Measurements from ENCODE around the gene NDC80. TPM values are rescaled to one million over a fixed set of nuclear protein-coding genes. Genes with fewer than 3 reads are reported as not detected.

Gene NDC80
- total RNA-seq, 3 donors from 2014 or later (not counting 1 experiment from before 2014, with no cell fraction given): 3.4 to 6.5 (median 5.5) TPM

- intact Hi-C loops (cut with micrococcal nuclease): no loop called here
- TF ChIP-seq CTCF (IDR thresholded peaks at IDR 0.05): no peak
- H3K4me3 Mint-ChIP-seq: no peak overlapping the region
- no peaks in the 10 kb centered on the region for H3K4me1 Mint-ChIP-seq
- no peak overlapping the region for H3K27ac ChIP-seq (ENCODE audit: low read length)
- H3K27me3 ChIP-seq (ENCODE audit: control insufficient read depth, insufficient read depth, low read length): no peaks in the 10 kb centered on the region
- H3K27ac Mint-ChIP-seq: no peak overlapping the region
- no peaks in the 10 kb centered on the region for H3K4me1 ChIP-seq (ENCODE audit: control insufficient read depth, insufficient read depth, low read length)
- H3K9me3 ChIP-seq (ENCODE audit: control insufficient read depth, insufficient read depth, low read length): no peaks in the 10 kb centered on the region
- WGBS (ENCODE audit: insufficient coverage): no CpG with 5 or more reads among the region's 2 CpGs
- no peak overlapping the region for H3K4me3 ChIP-seq (ENCODE audit: low read length)
- H3K27me3 Mint-ChIP-seq (ENCODE audit: low read depth in 2 of 2): no peaks in the 10 kb centered on the region
- no peaks in the 10 kb centered on the region for H3K36me3 Mint-ChIP-seq
- no peak for ATAC-seq
- no peaks in the 10 kb centered on the region for H3K9me3 Mint-ChIP-seq
- DNase-seq: no peak
- peaks cover 15% of the 10 kb centered on the region for H3K36me3 ChIP-seq (ENCODE audit: control insufficient read depth, insufficient read depth, low read length)
Observed at GRCh38 chr18:2545155-2545554, 26.2 kb upstream of the NDC80 start.

GRCh38 chr18:2547477-2548087 lies 23.8 kb upstream of the NDC80 start:
- ATAC-seq: peak; percentile 62 to 65 (median 64)
- DNase-seq: peak in 1 of 2 donors; percentile 67
- H3K27ac ChIP-seq (ENCODE audit: low read length): no peak overlapping the region
- no peak overlapping the region for H3K27ac Mint-ChIP-seq
- no peaks in the 10 kb centered on the region for H3K4me1 ChIP-seq (ENCODE audit: control insufficient read depth, insufficient read depth, low read length)
- intact Hi-C loops (cut with micrococcal nuclease): loop anchor here (2.0 kb wide), 1 partner anchor 961 kb away; no protein-coding TSS in a partner anchor
- no peaks in the 10 kb centered on the region for H3K4me1 Mint-ChIP-seq
- H3K9me3 ChIP-seq (ENCODE audit: control insufficient read depth, insufficient read depth, low read length): no peaks in the 10 kb centered on the region
- peak; percentile 78 for TF ChIP-seq CTCF (IDR thresholded peaks at IDR 0.05)
- H3K4me3 Mint-ChIP-seq: no peak overlapping the region
- no peaks in the 10 kb centered on the region for H3K36me3 Mint-ChIP-seq
- H3K36me3 ChIP-seq (ENCODE audit: control insufficient read depth, insufficient read depth, low read length): peaks cover 17% of the 10 kb centered on the region
- no peaks in the 10 kb centered on the region for H3K9me3 Mint-ChIP-seq
- no peaks in the 10 kb centered on the region for H3K27me3 ChIP-seq (ENCODE audit: control insufficient read depth, insufficient read depth, low read length)
- H3K27me3 Mint-ChIP-seq (ENCODE audit: low read depth in 2 of 2): no peaks in the 10 kb centered on the region
- 67% methylated on average over 3 of the region's 4 CpGs for WGBS (ENCODE audit: insufficient coverage)
- no peak overlapping the region for H3K4me3 ChIP-seq (ENCODE audit: low read length)

- no peaks in the 10 kb centered on the region for H3K27me3 ChIP-seq (ENCODE audit: control insufficient read depth, insufficient read depth, low read length)
- ATAC-seq (no peak), DNase-seq (no peak)
- intact Hi-C loops (cut with micrococcal nuclease): no loop called here
- no peaks in the 10 kb centered on the region for H3K4me1 Mint-ChIP-seq
- no peaks in the 10 kb centered on the region for H3K9me3 ChIP-seq (ENCODE audit: control insufficient read depth, insufficient read depth, low read length)
- H3K9me3 Mint-ChIP-seq: no peaks in the 10 kb centered on the region
- H3K27ac ChIP-seq (ENCODE audit: low read length): no peak overlapping the region
- H3K4me3 ChIP-seq (ENCODE audit: low read length): no peak overlapping the region
- peaks cover 25% of the 10 kb centered on the region for H3K36me3 ChIP-seq (ENCODE audit: control insufficient read depth, insufficient read depth, low read length)
- 100% methylated on average over 1 of the region's 2 CpGs for WGBS (ENCODE audit: insufficient coverage)
- H3K4me1 ChIP-seq (ENCODE audit: control insufficient read depth, insufficient read depth, low read length): no peaks in the 10 kb centered on the region
- no peaks in the 10 kb centered on the region for H3K27me3 Mint-ChIP-seq (ENCODE audit: low read depth in 2 of 2)
- no peak overlapping the region for H3K27ac Mint-ChIP-seq
- no peaks in the 10 kb centered on the region for H3K36me3 Mint-ChIP-seq
- TF ChIP-seq CTCF (IDR thresholded peaks at IDR 0.05): no peak
- H3K4me3 Mint-ChIP-seq: no peak overlapping the region
Observed at GRCh38 chr18:2549462-2549861, 21.9 kb upstream of the NDC80 start.

GRCh38 chr18:2551425-2551824 lies 19.9 kb upstream of the NDC80 start:
- 93% methylated on average over 3 of the region's 3 CpGs for WGBS (ENCODE audit: insufficient coverage)
- no peaks in the 10 kb centered on the region for H3K9me3 Mint-ChIP-seq

More at GRCh38 chr18:2551425-2551824, 19.9 kb upstream of the NDC80 start:
- Mint-ChIP-seq H3K27me3 (ENCODE audit: low read depth in 2 of 2) (no peaks in the 10 kb centered on the region), H3K27ac (no peak overlapping the region), H3K36me3 (no peaks in the 10 kb centered on the region), H3K4me1 (no peaks in the 10 kb centered on the region), H3K4me3 (no peak overlapping the region)
- Histone ChIP-seq H3K36me3 (ENCODE audit: control insufficient read depth, insufficient read depth, low read length) (peaks cover 25% of the 10 kb centered on the region), H3K9me3 (ENCODE audit: control insufficient read depth, insufficient read depth, low read length) (no peaks in the 10 kb centered on the region), H3K27me3 (ENCODE audit: control insufficient read depth, insufficient read depth, low read length) (no peaks in the 10 kb centered on the region), H3K4me3 (ENCODE audit: low read length) (no peak overlapping the region), H3K27ac (ENCODE audit: low read length) (no peak overlapping the region), H3K4me1 (ENCODE audit: control insufficient read depth, insufficient read depth, low read length) (no peaks in the 10 kb centered on the region)
- DNase-seq: no peak
- TF ChIP-seq CTCF (IDR thresholded peaks at IDR 0.05): no peak
- ATAC-seq: no peak
- intact Hi-C loops (cut with micrococcal nuclease): no loop called here
